Karpas-422 (cell line): ENCODE results near the gene MEIOB. TPM values are rescaled to one million over a fixed set of nuclear protein-coding genes. Genes with fewer than 3 reads are reported as not detected.

Experiments used
- DNase-seq: peaks from one replicate; pipeline ENCODE4 v3.0.0-alpha.2; 2015
- H2AFZ ChIP-seq: fragments of 200-600 bp; sonication (generic); 2 replicates; pipeline ENCODE4 v1.6.1; 2014; ENCODE audit warnings: antibody characterized with exemption, low read length, mixed read lengths
- H3K27ac ChIP-seq: fragments of 200-600 bp; sonication (generic); 2 replicates; pipeline ENCODE4 v1.5.1; 2014; ENCODE audit warnings: mild to moderate bottlenecking, low read length, moderate library complexity
- H3K27me3 ChIP-seq: fragments of 200-600 bp; sonication (generic); 2 replicates; pipeline ENCODE4 v1.6.1; 2014; ENCODE audit warnings: low read length, mixed read lengths
- H3K36me3 ChIP-seq: fragments of 200-600 bp; sonication (generic); 2 replicates; pipeline ENCODE4 v1.6.1; 2014; ENCODE audit warnings: low read length, mixed read lengths; ENCODE audit not compliant: insufficient read depth
- H3K4me1 ChIP-seq: fragments of 200-600 bp; sonication (generic); 2 replicates; pipeline ENCODE4 v1.6.1; 2014; ENCODE audit warnings: mild to moderate bottlenecking, low read length, mixed read lengths
- H3K4me2 ChIP-seq: fragments of 200-600 bp; sonication (generic); 2 replicates; pipeline ENCODE4 v1.6.1; 2014; ENCODE audit warnings: low read length, low read depth, mild to moderate bottlenecking; ENCODE audit not compliant: poor library complexity, severe bottlenecking
- H3K4me3 ChIP-seq: fragments of 200-600 bp; sonication (generic); 2 replicates; pipeline ENCODE4 v1.5.1; 2014; ENCODE audit warnings: mild to moderate bottlenecking, antibody characterized with exemption, low read length, mixed read lengths
- H3K79me2 ChIP-seq: fragments of 200-600 bp; sonication (generic); 2 replicates; pipeline ENCODE4 v1.6.1; 2014; ENCODE audit warnings: mild to moderate bottlenecking, low read length, mixed read lengths
- H3K9ac ChIP-seq: fragments of 200-600 bp; sonication (generic); 2 replicates; pipeline ENCODE4 v1.6.0; 2014; ENCODE audit warnings: low read length
- H3K9me2 ChIP-seq: fragments of 200-600 bp; sonication (generic), shearing (Covaris generic); replicated peaks from 2 replicates; pipeline ENCODE4 v1.6.0; 2014; ENCODE audit warnings: mild to moderate bottlenecking, low read length, moderate library complexity; ENCODE audit not compliant: insufficient read depth
- H3K9me3 ChIP-seq: fragments of 300-700, 200-600 bp; sonication (generic); 2 replicates; pipeline ENCODE4 v1.6.1; 2014; ENCODE audit warnings: low read length, mixed read lengths
- H4K20me1 ChIP-seq: fragments of 200-600 bp; sonication (generic); 2 replicates; pipeline ENCODE4 v1.6.1; 2014; ENCODE audit warnings: mild to moderate bottlenecking, antibody characterized with exemption, low read length, low read depth; ENCODE audit not compliant: insufficient read depth
- total RNA-seq: library from RNA; depleted of rRNA; stranded (reverse); fragments of >200 nt; shearing (Covaris generic); gene quantifications from 2 replicates; pipeline ENCODE4 v1.2.3, GENCODE V29; 2014; ENCODE audit warnings: low replicate concordance

Gene MEIOB
- total RNA-seq, 1 experiment from 2014 or later, result not detected

DNA sequence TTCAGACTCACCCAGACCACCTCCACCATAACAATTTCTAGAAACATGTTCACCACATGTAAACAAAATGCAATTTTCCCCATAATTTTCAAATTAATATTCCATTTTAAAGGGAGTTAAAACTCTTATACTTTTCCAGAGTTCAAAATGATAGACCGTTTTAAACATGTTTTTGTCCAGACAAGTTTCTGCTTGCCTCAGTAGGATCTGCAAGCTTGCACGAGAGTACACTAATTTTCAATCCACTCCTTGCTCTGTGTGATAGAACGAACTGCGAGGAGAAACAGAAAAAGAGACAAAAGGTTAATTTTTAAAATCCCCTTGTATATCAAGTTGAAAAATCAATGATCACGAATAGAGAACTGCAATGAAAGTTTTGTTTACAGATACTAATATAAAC lies 37.9 kb downstream of the MEIOB start:
- Histone ChIP-seq H3K79me2 (0 out of 2 replicates have a peak, but pooled peaks cover 3% of the 10 kb centered on the region), H3K9ac (no peak overlapping the region)

GRCh38 chr16:1832838-1833454 lies 39.0 kb downstream of the MEIOB start:
- Histone ChIP-seq H4K20me1 (no peaks in the 10 kb centered on the region), H3K4me3 (no peak overlapping the region), H3K4me1 (peaks cover 17% of the 10 kb centered on the region), H3K9me3 (no peaks in the 10 kb centered on the region), H2AFZ (no peak overlapping the region), H3K9me2 (no peaks in the 10 kb centered on the region), H3K9ac (no peak overlapping the region), H3K27me3 (no peaks in the 10 kb centered on the region), H3K4me2 (no peak overlapping the region), H3K36me3 (no peaks in the 10 kb centered on the region), H3K79me2 (peaks cover 11% of the 10 kb centered on the region), H3K27ac (no peak overlapping the region)
- no peak for DNase-seq

More for the DNA sequence above, 37.9 kb downstream of the MEIOB start:
- H4K20me1 ChIP-seq, result no peaks in the 10 kb centered on the region
- no peak overlapping the region for H3K4me3 ChIP-seq
- H3K9me2 ChIP-seq, result no peaks in the 10 kb centered on the region
- H3K4me2 ChIP-seq, result no peak overlapping the region
- DNase-seq, result no peak
- no peaks in the 10 kb centered on the region for H3K9me3 ChIP-seq
- H3K4me1 ChIP-seq, result peaks cover 6% of the 10 kb centered on the region
- H3K27ac ChIP-seq, result no peak overlapping the region
- no peak overlapping the region for H2AFZ ChIP-seq
- no peaks in the 10 kb centered on the region for H3K36me3 ChIP-seq
- H3K27me3 ChIP-seq, result no peaks in the 10 kb centered on the region

DNA sequence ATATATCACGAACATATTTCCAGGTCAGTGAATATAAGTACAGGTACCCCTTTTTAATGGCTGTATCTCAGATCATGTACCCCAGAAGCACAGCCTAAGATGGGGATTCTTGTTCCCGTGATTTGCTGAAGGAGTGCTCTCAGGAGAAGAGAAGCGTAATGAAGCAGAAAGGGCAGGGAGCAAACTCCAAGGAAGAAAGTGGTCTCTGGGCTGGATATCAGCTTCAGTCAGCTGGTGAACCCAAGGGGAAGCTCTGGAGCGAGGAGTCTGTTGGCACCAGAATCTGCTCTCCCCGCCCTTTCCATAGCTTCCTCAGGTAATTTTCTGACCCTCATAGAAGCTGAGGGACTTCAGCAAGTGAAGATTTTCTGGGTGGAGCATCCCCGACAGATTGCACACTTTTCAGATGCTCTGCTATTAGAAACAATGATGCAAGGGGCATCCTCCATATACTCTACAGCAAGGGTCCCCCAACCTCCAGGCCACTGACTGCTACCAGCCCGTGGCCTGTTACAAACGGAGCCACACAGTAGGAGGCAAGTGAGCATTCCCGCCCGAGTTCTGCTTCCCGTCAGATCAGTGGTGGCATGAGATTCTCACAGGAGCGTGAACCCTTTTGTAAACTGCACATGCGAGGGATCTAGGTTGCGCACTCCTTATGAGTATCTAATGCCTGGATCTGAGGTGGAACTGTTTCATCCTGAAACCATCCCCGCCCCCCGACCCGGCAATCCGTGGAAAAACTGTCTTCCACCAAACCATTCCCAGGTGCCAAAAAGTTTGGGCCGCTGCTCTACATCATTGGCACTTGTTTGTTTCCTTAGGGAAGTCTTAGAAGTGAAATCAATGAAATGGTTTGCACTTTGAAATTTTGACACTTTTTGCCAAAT lies 40.5 kb downstream of the MEIOB start:
- DNase-seq, result no peak
- no peak overlapping the region for H3K4me3 ChIP-seq
- no peaks in the 10 kb centered on the region for H3K36me3 ChIP-seq
- H3K79me2 ChIP-seq, result peaks cover 19% of the 10 kb centered on the region
- H3K9me2 ChIP-seq, result no peaks in the 10 kb centered on the region
- H3K9me3 ChIP-seq, result no peaks in the 10 kb centered on the region
- no peaks in the 10 kb centered on the region for H4K20me1 ChIP-seq
- H2AFZ ChIP-seq, result no peak overlapping the region
- peaks cover 23% of the 10 kb centered on the region for H3K4me1 ChIP-seq
- no peak overlapping the region for H3K4me2 ChIP-seq
- no peak overlapping the region for H3K27ac ChIP-seq
- no peak overlapping the region for H3K9ac ChIP-seq
- H3K27me3 ChIP-seq, result no peaks in the 10 kb centered on the region

- Histone ChIP-seq H3K27ac (no peak overlapping the region), H3K27me3 (no peaks in the 10 kb centered on the region), H3K9ac (no peak overlapping the region), H3K4me3 (no peak overlapping the region), H3K4me1 (peaks cover 31% of the 10 kb centered on the region), H3K36me3 (no peaks in the 10 kb centered on the region), H4K20me1 (no peaks in the 10 kb centered on the region), H2AFZ (no peak overlapping the region), H3K9me3 (no peaks in the 10 kb centered on the region), H3K4me2 (no peak overlapping the region), H3K79me2 (peaks cover 19% of the 10 kb centered on the region), H3K9me2 (no peaks in the 10 kb centered on the region)
- DNase-seq, result no peak
Observed at GRCh38 chr16:1830213-1830612, 41.8 kb downstream of the MEIOB start.

- Histone ChIP-seq H3K4me2 (peak overlapping the region; percentile 85), H3K27ac (no peak overlapping the region), H2AFZ (no peak overlapping the region)
Observed at GRCh38 chr16:1828645-1829410, 43.1 kb downstream of the MEIOB start.

GRCh38 chr16:1826691-1827573 lies 45.0 kb downstream of the MEIOB start, which contains the start of the genes FAHD1 and HAGH:
TSS of gene FAHD1 (plus strand) at chr16:1827206. CDS start at chr16:1827239, 33 bp downstream.
TSS of gene HAGH (minus strand) at chr16:1826825. CDS start at chr16:1826787, 38 bp downstream.
- peak within 1 kb of the TSS; percentile 94; the same call in 1 of the 2 replicates for H2AFZ ChIP-seq
- H3K36me3 ChIP-seq, result no peaks in the 10 kb centered on the region
- peaks cover 31% of the 10 kb centered on the region for H3K4me1 ChIP-seq
- peak; percentile 96 for DNase-seq
- H3K4me2 ChIP-seq, result peak within 1 kb of the TSS; percentile 86
- H3K79me2 ChIP-seq, result peaks cover 19% of the 10 kb centered on the region
- no peaks in the 10 kb centered on the region for H3K9me3 ChIP-seq
- peak within 1 kb of the TSS; percentile 80 for H3K9ac ChIP-seq
- peak within 1 kb of the TSS; percentile 74 for H3K4me3 ChIP-seq
- no peaks in the 10 kb centered on the region for H4K20me1 ChIP-seq
- H3K27ac ChIP-seq, result no peak within 1 kb of the TSS
- H3K9me2 ChIP-seq, result no peaks in the 10 kb centered on the region
- no peaks in the 10 kb centered on the region for H3K27me3 ChIP-seq

More at GRCh38 chr16:1828645-1829410, 43.1 kb downstream of the MEIOB start:
- Histone ChIP-seq H3K9me2 (no peaks in the 10 kb centered on the region), H3K4me1 (peaks cover 31% of the 10 kb centered on the region), H4K20me1 (no peaks in the 10 kb centered on the region), H3K79me2 (peaks cover 19% of the 10 kb centered on the region), H3K36me3 (no peaks in the 10 kb centered on the region), H3K4me3 (peak overlapping the region; percentile 9; the same call in 1 of the 2 replicates), H3K9me3 (no peaks in the 10 kb centered on the region), H3K27me3 (no peaks in the 10 kb centered on the region), H3K9ac (peak overlapping the region; percentile 42)
- DNase-seq, result no peak

GRCh38 chr16:1825864-1826690 lies 45.9 kb downstream of the MEIOB start:
- Histone ChIP-seq H3K9me3 (no peaks in the 10 kb centered on the region), H3K27ac (no peak overlapping the region), H3K36me3 (no peaks in the 10 kb centered on the region), H3K4me1 (peaks cover 31% of the 10 kb centered on the region), H4K20me1 (no peaks in the 10 kb centered on the region), H3K9me2 (no peaks in the 10 kb centered on the region), H3K27me3 (no peaks in the 10 kb centered on the region), H3K79me2 (peaks cover 19% of the 10 kb centered on the region), H3K4me2 (peak overlapping the region; percentile 86), H3K9ac (peak overlapping the region; percentile 80), H2AFZ (no peak overlapping the region), H3K4me3 (peak overlapping the region; percentile 74)
- DNase-seq, result peak; percentile 85
